Lower leg skin (tissue), 3 donors: Measurements from ENCODE around the gene CENPP.

Source experiments
- POLR2A ChIP-seq, 2 donors: fragments of 450-650 bp; IDR thresholded peaks; one replicate each; pipeline ENCODE4 v1.6.1; 2016 to 2017; ENCODE audit warnings: antibody characterized with exemption in 2 of 2, mild to moderate bottlenecking in 1 of 2, moderate library complexity in 1 of 2
- TF ChIP-seq, protein P1 (sequence below), 3 donors: fragments of 450-650 bp; IDR thresholded peaks; one replicate each; pipeline ENCODE4 v1.5.1; 2016; ENCODE audit warnings: antibody characterized with exemption in 3 of 3, mild to moderate bottlenecking in 3 of 3, moderate library complexity in 2 of 3

DNA sequence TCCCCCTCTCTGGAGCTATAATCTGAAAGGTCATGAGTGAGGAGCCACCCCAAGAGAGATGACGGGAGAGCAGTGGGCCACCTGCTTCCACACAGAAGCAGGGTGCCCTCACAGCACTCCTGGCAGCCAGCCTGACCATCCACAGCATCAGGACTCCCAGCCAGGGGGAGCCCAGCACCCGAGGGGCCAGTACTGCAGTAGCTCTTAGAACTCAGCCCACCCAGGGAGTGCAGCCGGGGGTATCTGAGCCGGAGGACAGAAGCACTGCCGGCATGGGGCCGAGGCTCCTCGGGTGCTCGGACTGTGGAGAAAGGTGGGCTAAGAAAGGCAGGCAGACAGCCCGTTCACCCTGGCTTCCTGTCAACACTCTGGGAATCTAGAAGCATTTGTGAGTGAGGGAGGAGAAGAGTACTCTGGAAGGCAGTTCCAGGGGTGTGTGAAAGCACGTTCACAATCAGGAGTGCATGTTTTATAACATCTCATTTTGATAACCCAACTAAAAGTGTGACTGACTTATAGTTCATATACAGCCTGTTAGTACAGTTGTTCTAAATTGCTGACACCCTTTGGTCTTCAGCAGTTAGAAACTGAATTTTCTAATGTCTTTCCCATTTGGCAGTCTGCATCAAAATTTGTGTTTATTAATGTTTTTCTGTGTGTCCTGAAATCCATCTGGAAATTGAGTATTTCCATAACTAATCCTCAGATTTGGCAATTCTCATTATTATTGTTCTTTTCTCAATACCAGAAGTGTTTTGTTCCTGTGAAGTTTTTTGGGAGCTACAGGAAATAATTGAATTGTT, 182.5 kb downstream of the CENPP start:
- TF ChIP-seq, protein P1, sequence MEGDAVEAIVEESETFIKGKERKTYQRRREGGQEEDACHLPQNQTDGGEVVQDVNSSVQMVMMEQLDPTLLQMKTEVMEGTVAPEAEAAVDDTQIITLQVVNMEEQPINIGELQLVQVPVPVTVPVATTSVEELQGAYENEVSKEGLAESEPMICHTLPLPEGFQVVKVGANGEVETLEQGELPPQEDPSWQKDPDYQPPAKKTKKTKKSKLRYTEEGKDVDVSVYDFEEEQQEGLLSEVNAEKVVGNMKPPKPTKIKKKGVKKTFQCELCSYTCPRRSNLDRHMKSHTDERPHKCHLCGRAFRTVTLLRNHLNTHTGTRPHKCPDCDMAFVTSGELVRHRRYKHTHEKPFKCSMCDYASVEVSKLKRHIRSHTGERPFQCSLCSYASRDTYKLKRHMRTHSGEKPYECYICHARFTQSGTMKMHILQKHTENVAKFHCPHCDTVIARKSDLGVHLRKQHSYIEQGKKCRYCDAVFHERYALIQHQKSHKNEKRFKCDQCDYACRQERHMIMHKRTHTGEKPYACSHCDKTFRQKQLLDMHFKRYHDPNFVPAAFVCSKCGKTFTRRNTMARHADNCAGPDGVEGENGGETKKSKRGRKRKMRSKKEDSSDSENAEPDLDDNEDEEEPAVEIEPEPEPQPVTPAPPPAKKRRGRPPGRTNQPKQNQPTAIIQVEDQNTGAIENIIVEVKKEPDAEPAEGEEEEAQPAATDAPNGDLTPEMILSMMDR (IDR thresholded peaks at IDR 0.05) = no peak
- TF ChIP-seq POLR2A (IDR thresholded peaks at IDR 0.05) = no peak
